ENCODE measurements around the gene PLEKHH2. TPM values are rescaled to one million over a fixed set of nuclear protein-coding genes. Genes with fewer than 3 reads are reported as not detected.

The PLEKHH2 gene
- total and polyA plus RNA-seq, 8 donors, result 23.3 to 363 (median 229) TPM

GRCh38 chr2:43777306-43777926 lies 140.4 kb downstream of the PLEKHH2 start:
- intact Hi-C loops (cut with DNase I), result no loop called here
- ATAC-seq, result no peak
- TF ChIP-seq, protein P1, sequence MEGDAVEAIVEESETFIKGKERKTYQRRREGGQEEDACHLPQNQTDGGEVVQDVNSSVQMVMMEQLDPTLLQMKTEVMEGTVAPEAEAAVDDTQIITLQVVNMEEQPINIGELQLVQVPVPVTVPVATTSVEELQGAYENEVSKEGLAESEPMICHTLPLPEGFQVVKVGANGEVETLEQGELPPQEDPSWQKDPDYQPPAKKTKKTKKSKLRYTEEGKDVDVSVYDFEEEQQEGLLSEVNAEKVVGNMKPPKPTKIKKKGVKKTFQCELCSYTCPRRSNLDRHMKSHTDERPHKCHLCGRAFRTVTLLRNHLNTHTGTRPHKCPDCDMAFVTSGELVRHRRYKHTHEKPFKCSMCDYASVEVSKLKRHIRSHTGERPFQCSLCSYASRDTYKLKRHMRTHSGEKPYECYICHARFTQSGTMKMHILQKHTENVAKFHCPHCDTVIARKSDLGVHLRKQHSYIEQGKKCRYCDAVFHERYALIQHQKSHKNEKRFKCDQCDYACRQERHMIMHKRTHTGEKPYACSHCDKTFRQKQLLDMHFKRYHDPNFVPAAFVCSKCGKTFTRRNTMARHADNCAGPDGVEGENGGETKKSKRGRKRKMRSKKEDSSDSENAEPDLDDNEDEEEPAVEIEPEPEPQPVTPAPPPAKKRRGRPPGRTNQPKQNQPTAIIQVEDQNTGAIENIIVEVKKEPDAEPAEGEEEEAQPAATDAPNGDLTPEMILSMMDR (IDR thresholded peaks at IDR 0.05), result no peak
- peak in 3 of 4 donors; percentile 59 to 68 (median 59) for DNase-seq
- Histone ChIP-seq H3K9me3 (no peaks in the 10 kb centered on the region), H3K4me3 (no peak overlapping the region), H3K4me1 (peaks cover 0 to 8% of the 10 kb centered on the region in 2 donors), H3K27me3 (no peaks in the 10 kb centered on the region), H3K27ac (no peak overlapping the region), H3K36me3 (peaks cover 0 to 12% of the 10 kb centered on the region in 2 donors)

GRCh38 chr2:43778233-43778632 lies 141.2 kb downstream of the PLEKHH2 start:
- ATAC-seq (no peak), DNase-seq (no peak)
- TF ChIP-seq, protein P1 (IDR thresholded peaks at IDR 0.05), result no peak
- Histone ChIP-seq H3K9me3 (no peaks in the 10 kb centered on the region), H3K4me3 (no peak overlapping the region), H3K4me1 (peaks cover 0 to 8% of the 10 kb centered on the region in 2 donors), H3K27ac (no peak overlapping the region), H3K27me3 (no peaks in the 10 kb centered on the region), H3K36me3 (peaks cover 0 to 12% of the 10 kb centered on the region in 2 donors)
- intact Hi-C loops (cut with DNase I), result no loop called here

GRCh38 chr2:43787895-43788294 lies 150.8 kb downstream of the PLEKHH2 start:
- Histone ChIP-seq H3K27ac (peak overlapping the region in 1 of 2 donors; percentile 20), H3K4me1 (no peaks in the 10 kb centered on the region), H3K36me3 (peaks cover 0 to 14% of the 10 kb centered on the region in 2 donors), H3K9me3 (no peaks in the 10 kb centered on the region), H3K27me3 (no peaks in the 10 kb centered on the region), H3K4me3 (no peak overlapping the region)
- TF ChIP-seq, protein P1 (IDR thresholded peaks at IDR 0.05), result no peak
- intact Hi-C loops (cut with DNase I), result no loop called here
- no peak for DNase-seq
- no peak for ATAC-seq

DNA sequence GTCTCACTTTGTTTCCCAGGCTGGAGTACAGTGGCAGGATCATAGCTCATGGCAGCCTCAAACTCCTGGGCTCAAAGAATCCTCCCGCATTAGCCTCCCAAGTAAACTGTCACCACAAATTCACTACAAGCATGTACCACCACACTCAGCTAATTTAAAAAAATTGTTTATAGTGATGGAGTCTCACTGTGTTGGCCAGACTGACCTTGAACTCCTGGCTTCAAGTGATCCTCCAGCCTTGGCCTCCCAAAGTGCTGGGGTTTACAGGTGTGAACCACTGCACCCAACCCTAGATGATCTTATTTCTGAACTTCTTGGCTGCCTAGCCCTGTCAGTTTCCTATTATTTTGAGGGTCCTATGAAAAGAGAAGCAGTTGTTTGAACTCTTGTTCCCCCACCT lies 151.6 kb downstream of the PLEKHH2 start:
- intact Hi-C loops (cut with DNase I), result no loop called here
- ATAC-seq, result no peak
- no peaks in the 10 kb centered on the region for H3K27me3 ChIP-seq
- no peak overlapping the region for H3K27ac ChIP-seq
- H3K4me3 ChIP-seq, result no peak overlapping the region
- TF ChIP-seq, protein P1 (IDR thresholded peaks at IDR 0.05), result no peak
- no peak for DNase-seq
- H3K9me3 ChIP-seq, result no peaks in the 10 kb centered on the region
- peaks cover 0 to 18% of the 10 kb centered on the region in 2 donors for H3K36me3 ChIP-seq
- H3K4me1 ChIP-seq, result no peaks in the 10 kb centered on the region

DNA sequence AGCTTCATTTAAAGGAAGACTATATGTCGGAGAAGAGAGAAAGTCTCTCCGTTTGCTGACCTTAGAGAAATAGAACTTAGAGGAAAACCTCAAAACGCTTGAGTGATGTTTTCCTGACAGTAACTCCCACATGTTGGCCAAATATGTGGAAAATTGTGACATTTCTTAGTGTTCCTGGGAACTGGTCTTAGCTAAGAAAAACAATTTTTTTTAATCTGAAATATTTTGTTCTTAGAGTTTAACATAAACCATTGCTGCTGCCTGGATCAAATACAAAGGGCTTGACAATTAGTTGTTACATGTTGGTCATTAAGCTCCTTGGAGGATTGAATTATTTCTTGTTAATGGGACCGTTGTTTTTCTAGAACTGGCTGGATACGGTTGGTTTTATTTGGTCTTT lies 153.1 kb downstream of the PLEKHH2 start:
- H3K27me3 ChIP-seq, result no peaks in the 10 kb centered on the region
- peaks cover 0 to 16% of the 10 kb centered on the region in 2 donors for H3K36me3 ChIP-seq
- TF ChIP-seq, protein P1 (IDR thresholded peaks at IDR 0.05), result no peak
- ATAC-seq (peak; percentile 41), DNase-seq (peak in 2 of 4 donors; percentile 83 to 84)
- intact Hi-C loops (cut with DNase I), result no loop called here
- H3K4me3 ChIP-seq, result no peak overlapping the region
- H3K27ac ChIP-seq, result peak overlapping the region in 1 of 2 donors; percentile 66
- H3K9me3 ChIP-seq, result no peaks in the 10 kb centered on the region
- no peaks in the 10 kb centered on the region for H3K4me1 ChIP-seq
